Measurements from ENCODE around the gene GNA12. TPM values are rescaled to one million over a fixed set of nuclear protein-coding genes. Genes with fewer than 3 reads are reported as not detected.
A peak's percentile ranks its signal among the peaks of the same experiment; 100 is the strongest.

Gene GNA12
- total and polyA plus RNA-seq, 12 donors: 8.2 to 65.1 (median 42.9) TPM

DNA sequence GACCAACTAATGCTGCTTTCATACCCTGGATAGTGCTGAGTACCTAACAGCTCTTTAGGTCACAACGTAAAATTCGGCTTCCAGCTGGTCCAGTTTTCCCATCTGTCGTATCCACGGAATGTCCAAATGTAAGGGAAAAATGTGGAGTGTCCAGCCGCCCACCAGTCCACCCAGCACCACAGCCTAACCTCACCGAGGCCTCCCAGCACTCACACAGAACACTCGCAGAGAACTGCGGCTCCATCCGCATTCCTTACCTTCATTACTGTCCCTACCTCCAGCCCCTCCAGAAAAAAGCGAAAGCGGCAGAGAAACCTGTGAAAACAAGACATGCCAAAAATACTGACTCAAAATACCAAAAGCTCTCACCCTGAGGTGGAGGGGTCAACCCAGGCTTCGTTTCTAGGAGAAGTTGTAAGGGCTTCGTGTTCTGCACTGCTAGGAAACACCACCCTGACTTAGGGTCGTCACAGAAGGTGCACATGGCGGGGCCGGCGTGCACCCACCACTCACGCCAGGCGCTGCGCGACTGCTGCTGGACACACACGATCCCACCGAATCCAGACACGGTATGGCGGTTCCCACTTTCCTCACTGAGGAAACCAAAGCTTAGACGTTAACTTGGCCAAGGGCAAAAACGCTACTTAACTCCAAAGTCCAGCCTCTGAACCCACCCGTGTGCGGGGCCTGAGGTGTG lies 82.2 kb downstream of the GNA12 start:
- Histone ChIP-seq H3K27ac (peak overlapping the region in 3 of 5 donors; percentile 33 to 94 (median 89)), H3K4me1 (replicated peaks in 1 of 2) (peaks cover 32 to 61% of the 10 kb centered on the region in 2 donors), H3K4me3 (no peak overlapping the region), H3K36me3 (replicated peaks in 1 of 2) (no peaks in the 10 kb centered on the region), H3K27me3 (no peaks in the 10 kb centered on the region), H3K9me3 (replicated peaks in 1 of 3) (no peaks in the 10 kb centered on the region)
- intact Hi-C loops (cut with DNase I): no loop called here
- 92 to 96% (median 94%) methylated on average over 23 to 29 of the region's 29 CpGs for WGBS, 4 donors
- TF ChIP-seq POLR2A (IDR thresholded peaks at IDR 0.05): no peak
- TF ChIP-seq, protein P1, sequence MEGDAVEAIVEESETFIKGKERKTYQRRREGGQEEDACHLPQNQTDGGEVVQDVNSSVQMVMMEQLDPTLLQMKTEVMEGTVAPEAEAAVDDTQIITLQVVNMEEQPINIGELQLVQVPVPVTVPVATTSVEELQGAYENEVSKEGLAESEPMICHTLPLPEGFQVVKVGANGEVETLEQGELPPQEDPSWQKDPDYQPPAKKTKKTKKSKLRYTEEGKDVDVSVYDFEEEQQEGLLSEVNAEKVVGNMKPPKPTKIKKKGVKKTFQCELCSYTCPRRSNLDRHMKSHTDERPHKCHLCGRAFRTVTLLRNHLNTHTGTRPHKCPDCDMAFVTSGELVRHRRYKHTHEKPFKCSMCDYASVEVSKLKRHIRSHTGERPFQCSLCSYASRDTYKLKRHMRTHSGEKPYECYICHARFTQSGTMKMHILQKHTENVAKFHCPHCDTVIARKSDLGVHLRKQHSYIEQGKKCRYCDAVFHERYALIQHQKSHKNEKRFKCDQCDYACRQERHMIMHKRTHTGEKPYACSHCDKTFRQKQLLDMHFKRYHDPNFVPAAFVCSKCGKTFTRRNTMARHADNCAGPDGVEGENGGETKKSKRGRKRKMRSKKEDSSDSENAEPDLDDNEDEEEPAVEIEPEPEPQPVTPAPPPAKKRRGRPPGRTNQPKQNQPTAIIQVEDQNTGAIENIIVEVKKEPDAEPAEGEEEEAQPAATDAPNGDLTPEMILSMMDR (IDR thresholded peaks at IDR 0.05): no peak
- DNase-seq: peak in 1 of 7 donors; percentile 48

DNA sequence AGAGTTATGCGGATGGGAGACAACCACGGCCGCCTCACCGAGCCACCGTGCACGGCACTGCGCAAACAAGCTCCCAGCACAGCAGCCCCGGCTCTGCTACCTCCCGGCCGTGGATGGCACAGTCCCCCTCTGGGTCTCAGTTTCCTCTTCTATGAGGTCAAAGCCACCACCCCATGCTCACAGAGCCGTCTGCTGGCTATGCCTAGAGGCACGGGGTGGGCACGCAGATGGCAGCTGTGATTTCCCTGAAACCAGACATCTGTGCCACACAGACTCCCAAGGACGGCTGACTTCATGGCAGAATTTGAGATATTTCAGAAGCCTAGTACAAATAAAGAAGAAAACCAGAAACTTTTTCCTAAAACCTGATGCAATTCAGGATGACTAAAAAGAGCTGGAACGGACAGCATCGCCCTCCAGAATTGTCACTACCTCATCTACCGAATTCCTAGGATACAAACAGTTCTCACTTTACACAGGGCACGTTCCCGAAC lies 82.9 kb downstream of the GNA12 start:
- peak overlapping the region; percentile 6 to 94 (median 76) for H3K27ac ChIP-seq
- TF ChIP-seq, protein P1 (IDR thresholded peaks at IDR 0.05): no peak
- no peak for TF ChIP-seq POLR2A (IDR thresholded peaks at IDR 0.05)
- no peak overlapping the region for H3K4me3 ChIP-seq
- intact Hi-C loops (cut with DNase I): no loop called here
- H3K36me3 ChIP-seq (replicated peaks in 1 of 2): no peaks in the 10 kb centered on the region
- 83 to 90% (median 85%) methylated on average over 18 to 19 of the region's 19 CpGs for WGBS, 4 donors
- peak in 5 of 7 donors; percentile 30 to 65 (median 42) for DNase-seq
- no peaks in the 10 kb centered on the region for H3K9me3 ChIP-seq (replicated peaks in 1 of 3)
- H3K27me3 ChIP-seq: no peaks in the 10 kb centered on the region
- peaks cover 32 to 65% of the 10 kb centered on the region in 2 donors for H3K4me1 ChIP-seq (replicated peaks in 1 of 2)

DNA sequence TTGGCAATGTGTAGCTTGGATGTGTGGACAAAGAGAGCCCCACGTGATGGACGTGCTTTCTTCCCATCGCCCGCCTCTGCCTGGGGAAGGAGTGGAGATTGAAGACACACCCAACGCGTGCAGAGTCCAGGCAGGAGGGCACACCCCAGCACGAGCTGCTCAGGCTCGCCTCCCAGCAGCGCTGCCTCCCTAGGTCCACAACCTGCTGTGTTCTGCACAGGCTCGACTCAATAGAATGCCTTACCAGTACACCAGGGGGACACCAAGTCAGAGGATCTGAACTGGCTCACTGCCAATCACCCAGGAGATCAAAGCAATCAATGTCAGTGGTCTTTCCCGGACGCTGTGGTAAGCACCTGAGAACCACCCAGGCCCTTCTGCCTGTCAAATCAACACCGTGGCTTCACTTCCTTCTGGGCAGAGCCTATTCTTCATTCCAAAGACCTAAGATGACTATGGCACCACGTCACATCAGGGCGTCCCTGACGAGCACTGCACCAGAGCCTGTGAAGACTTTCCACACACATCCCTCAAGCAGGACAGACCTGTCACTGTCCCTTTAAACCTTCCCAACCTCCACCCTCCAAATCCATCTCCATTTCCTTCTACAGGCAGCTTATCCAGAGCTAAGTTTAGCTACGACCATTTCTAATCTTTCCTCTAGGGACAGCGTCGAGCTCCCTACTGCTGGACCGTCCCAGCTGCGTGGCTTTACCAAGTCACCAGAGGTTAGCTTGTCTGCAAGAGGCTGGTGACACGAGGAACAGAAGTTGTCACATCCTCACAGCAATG lies 83.8 kb downstream of the GNA12 start:
- H3K4me3 ChIP-seq: peak overlapping the region in 1 of 4 donors; percentile 14
- WGBS, 4 donors: 17 to 33% (median 26%) methylated on average over 16 to 22 of the region's 22 CpGs
- intact Hi-C loops (cut with DNase I): no loop called here

More for the DNA sequence above, 83.8 kb downstream of the GNA12 start:
- H3K9me3 ChIP-seq (replicated peaks in 1 of 3): no peaks in the 10 kb centered on the region
- peak; percentile 71 to 90 (median 80) for DNase-seq
- H3K36me3 ChIP-seq (replicated peaks in 1 of 2): no peaks in the 10 kb centered on the region
- H3K27me3 ChIP-seq: no peaks in the 10 kb centered on the region
- H3K4me1 ChIP-seq (replicated peaks in 1 of 2): peaks cover 32 to 65% of the 10 kb centered on the region in 2 donors
- peak overlapping the region; percentile 50 to 94 (median 76) for H3K27ac ChIP-seq
- TF ChIP-seq, protein P1 (IDR thresholded peaks at IDR 0.05): peak; percentile 11 to 68 (median 56)
- peak in 1 of 2 donors; percentile 65 for TF ChIP-seq POLR2A (IDR thresholded peaks at IDR 0.05)

All from adrenal gland (tissue), 12 donors.